GM21360 (cell line): ENCODE data around the gene SCRG1.

Experiments
- ATAC-seq: cut with Tn5 transposase; IDR thresholded peaks from one replicate; pipeline ENCODE4 v1.9.1; 2021; ENCODE audit warnings: mild to moderate bottlenecking, moderate library complexity; ENCODE audit not compliant: unreplicated experiment

Gene SCRG1

GRCh38 chr4:173411106-173411693 lies 12.3 kb upstream of the SCRG1 start:
- no peak for ATAC-seq

- ATAC-seq, result no peak
Observed at GRCh38 chr4:173410079-173410478, 11.2 kb upstream of the SCRG1 start.

GRCh38 chr4:173405840-173406606 lies 7.1 kb upstream of the SCRG1 start:
- peak; percentile 81 for ATAC-seq

GRCh38 chr4:173404296-173404865 lies 5.5 kb upstream of the SCRG1 start:
- no peak for ATAC-seq

GRCh38 chr4:173403051-173403450 lies 4.1 kb upstream of the SCRG1 start:
- no peak for ATAC-seq

- ATAC-seq, result no peak
Observed at GRCh38 chr4:173401063-173401462, 2.1 kb upstream of the SCRG1 start.

- no peak for ATAC-seq
Observed at GRCh38 chr4:173398220-173398619, 696 bp downstream of the SCRG1 start.

- ATAC-seq, result no peak
Observed at GRCh38 chr4:173397604-173398003, 1.3 kb downstream of the SCRG1 start.

- no peak for ATAC-seq
Observed at GRCh38 chr4:173391701-173392100, 7.2 kb downstream of the SCRG1 start.

- ATAC-seq, result no peak
Observed at GRCh38 chr4:173386751-173387150, 12.2 kb downstream of the SCRG1 start.

- no peak for ATAC-seq
Observed at GRCh38 chr4:173382349-173382748, 16.6 kb downstream of the SCRG1 start.

- ATAC-seq, result no peak
Observed at GRCh38 chr4:173381610-173382009, 17.3 kb downstream of the SCRG1 start.

GRCh38 chr4:173380987-173381386 lies 17.9 kb downstream of the SCRG1 start:
- ATAC-seq, result no peak

GRCh38 chr4:173379929-173380328 lies 19.0 kb downstream of the SCRG1 start:
- no peak for ATAC-seq

GRCh38 chr4:173374588-173374987 lies 24.3 kb downstream of the SCRG1 start:
- no peak for ATAC-seq

GRCh38 chr4:173371292-173372192 lies 27.4 kb downstream of the SCRG1 start:
- peak; percentile 14 for ATAC-seq

GRCh38 chr4:173370477-173371291 lies 28.2 kb downstream of the SCRG1 start, which contains the start of gene SAP30:
Gene SAP30 (plus strand): TSS chr4:173370954. CDS start chr4:173371183, 229 bp downstream.
- ATAC-seq, result peak; percentile 69

- peak; percentile 4 for ATAC-seq
Observed at GRCh38 chr4:173370130-173370476, 28.8 kb downstream of the SCRG1 start.

- no peak for ATAC-seq
Observed at GRCh38 chr4:173367946-173368345, 31.0 kb downstream of the SCRG1 start.

GRCh38 chr4:173367285-173367684 lies 31.6 kb downstream of the SCRG1 start:
- ATAC-seq, result peak; percentile 14
